ENCODE results near the gene CISD1. TPM values are rescaled to one million over a fixed set of nuclear protein-coding genes. Genes with fewer than 3 reads are reported as not detected.
"Not testable (repeated sequence)": the region's sequence is repeated elsewhere in the genome, so short reads cannot be mapped to it uniquely, and the experiment has no call there.

Gene CISD1
- 10 to 100 TPM; 25.2 to 40.9 (median 26.4) TPM for total RNA-seq
- long read RNA-seq, transcript CISD1-201 (3 exons, 2,479 nt): major isoform, 28 of 29 reads
- long read RNA-seq, partial matches to known transcripts: 0 of 29 reads
- long read RNA-seq, other reads (novel, unspliced or antisense): 1 of 29 reads

- WGBS (ENCODE audit: insufficient coverage, low coverage, low lambda C conversion rate, missing lambda C conversion rate): under 1% methylated on average over 27 of the region's 66 CpGs
- H3K27ac ChIP-seq: peak within 1 kb of the TSS; percentile 82 to 90 (median 86)
- no peaks in the 10 kb centered on the region for H3K9me3 ChIP-seq
- H3K36me3 ChIP-seq: no peaks in the 10 kb centered on the region
- peaks cover 0 to 19% (median 6%) of the 10 kb centered on the region in 4 donors for H3K4me1 ChIP-seq
- TF ChIP-seq POLR2A (IDR thresholded peaks at IDR 0.05) (peak; percentile 78), CTCF (IDR thresholded peaks at IDR 0.05) (no peak)
- intact Hi-C loops (cut with DNase I): no loop called here
- H3K4me3 ChIP-seq: peak within 1 kb of the TSS; percentile 63 to 77 (median 66)
- DNase-seq (peak; percentile 97 to 99 (median 98)), ATAC-seq (peak; percentile 80 to 89 (median 83))
- H3K27me3 ChIP-seq: no peaks in the 10 kb centered on the region
These were observed at the start of gene CISD1 for GRCh38 chr10:58268946-58269781. Gene CISD1 (plus strand): TSS chr10:58269162. CDS start chr10:58269274, 112 bp downstream.

GRCh38 chr10:58219875-58220274, 49.1 kb upstream of the CISD1 start:
- Histone ChIP-seq H3K4me3 (no peak overlapping the region), H3K27me3 (no peaks in the 10 kb centered on the region), H3K27ac (no peak overlapping the region), H3K4me1 (no peaks in the 10 kb centered on the region), H3K9me3 (no peaks in the 10 kb centered on the region), H3K36me3 (no peaks in the 10 kb centered on the region)
- no peak for DNase-seq
- intact Hi-C loops (cut with DNase I): no loop called here
- no peak for TF ChIP-seq POLR2A (IDR thresholded peaks at IDR 0.05)
- no peak for TF ChIP-seq CTCF (IDR thresholded peaks at IDR 0.05)
- ATAC-seq: peak in 1 of 4 donors; percentile 30

- intact Hi-C loops (cut with DNase I): no loop called here
- TF ChIP-seq POLR2A (IDR thresholded peaks at IDR 0.05): no peak
- Histone ChIP-seq H3K4me3 (no peak overlapping the region), H3K4me1 (peaks cover 0 to 8% (median 0%) of the 10 kb centered on the region in 4 donors), H3K36me3 (no peaks in the 10 kb centered on the region), H3K27me3 (no peaks in the 10 kb centered on the region), H3K9me3 (no peaks in the 10 kb centered on the region), H3K27ac (no peak overlapping the region)
- ATAC-seq (no peak), DNase-seq (no peak)
- 95% methylated on average over 2 of the region's 2 CpGs for WGBS (ENCODE audit: insufficient coverage, low coverage, low lambda C conversion rate, missing lambda C conversion rate)
These were observed 48.1 kb upstream of the CISD1 start for GRCh38 chr10:58220769-58221451.

GRCh38 chr10:58225654-58226053, 43.3 kb upstream of the CISD1 start:
- 51% methylated on average over 2 of the region's 2 CpGs for WGBS (ENCODE audit: insufficient coverage, low coverage, low lambda C conversion rate, missing lambda C conversion rate)
- Histone ChIP-seq H3K27ac (no peak overlapping the region), H3K27me3 (no peaks in the 10 kb centered on the region), H3K4me3 (no peak overlapping the region), H3K36me3 (no peaks in the 10 kb centered on the region), H3K4me1 (peaks cover 0 to 19% (median 0%) of the 10 kb centered on the region in 4 donors), H3K9me3 (no peaks in the 10 kb centered on the region)
- intact Hi-C loops (cut with DNase I): no loop called here
- ATAC-seq (peak in 1 of 4 donors; percentile 32), DNase-seq (no peak)
- TF ChIP-seq CTCF (IDR thresholded peaks at IDR 0.05): no peak
- no peak for TF ChIP-seq POLR2A (IDR thresholded peaks at IDR 0.05)

- H3K27ac ChIP-seq; ATAC-seq; intact Hi-C loops (cut with DNase I); DNase-seq; H3K36me3 ChIP-seq; H3K4me3 ChIP-seq; H3K9me3 ChIP-seq; H3K27me3 ChIP-seq: not testable (repeated sequence)
- H3K4me1 ChIP-seq: peaks cover 0 to 19% (median 0%) of the 10 kb centered on the region in 4 donors
- WGBS (ENCODE audit: insufficient coverage, low coverage, low lambda C conversion rate, missing lambda C conversion rate): 90% methylated on average over 2 of the region's 7 CpGs
These were observed 39.1 kb upstream of the CISD1 start for GRCh38 chr10:58229856-58230255.

Data from right lobe of liver (tissue), 6 donors.